K562 treated with DMSO at 1 percent for 24 hours (cell line): Measurements from ENCODE around the gene RAB43. TPM values are rescaled to one million over a fixed set of nuclear protein-coding genes. Genes with fewer than 3 reads are reported as not detected.

Source experiments
- total RNA-seq: library from RNA; unstranded; fragments of 300-600 nt; gene quantifications from 2 replicates; pipeline ENCODE4 v1.2.3, GENCODE V29; 2022; ENCODE audit warnings: low read depth; ENCODE audit not compliant: insufficient read depth

RAB43 gene
- total RNA-seq = 17.8 and 19.5 TPM in 2 replicates

DNA sequence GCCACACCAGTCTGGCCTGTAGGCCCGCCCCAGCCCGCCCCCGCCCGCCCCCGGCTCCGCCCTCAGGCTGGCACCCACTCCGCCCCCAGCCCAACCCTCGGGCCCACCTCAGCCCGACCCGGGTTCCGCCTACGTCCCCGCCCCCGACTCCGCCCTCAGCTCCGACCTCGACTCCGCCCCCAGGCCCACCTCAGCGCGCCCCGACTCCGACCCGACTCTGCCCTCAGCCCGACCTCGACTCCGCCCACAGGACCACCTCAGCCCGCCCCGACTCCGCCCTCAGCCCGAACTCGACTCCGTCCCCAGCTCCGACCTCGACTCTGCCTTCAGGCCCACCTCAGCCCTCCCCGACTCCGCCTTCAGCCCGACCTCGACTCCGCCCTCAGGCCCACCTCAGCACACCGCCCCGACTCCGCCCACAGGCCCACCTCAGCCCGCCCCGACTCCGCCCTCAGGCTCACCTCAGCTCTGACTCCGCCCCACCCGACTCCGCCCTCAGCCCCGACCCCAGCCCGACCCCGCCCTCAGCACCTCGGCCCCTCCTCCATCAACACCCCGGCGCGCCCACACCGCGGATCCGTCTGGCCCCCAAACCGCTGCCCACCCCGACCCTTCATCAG is at the start of gene RAB43:
Gene RAB43, minus strand, starts transcription at position 13 of the 620 bp plus-strand sequence. CDS start 315 bp downstream, outside the sequence.

GRCh38 chr3:129160891-129161859 is 39.6 kb upstream of the RAB43 start, which contains the start of gene ISY1:
Gene ISY1, minus strand, starts transcription at chr3:129161063. Its CDS starts 88 bp downstream, at chr3:129160975.

DNA sequence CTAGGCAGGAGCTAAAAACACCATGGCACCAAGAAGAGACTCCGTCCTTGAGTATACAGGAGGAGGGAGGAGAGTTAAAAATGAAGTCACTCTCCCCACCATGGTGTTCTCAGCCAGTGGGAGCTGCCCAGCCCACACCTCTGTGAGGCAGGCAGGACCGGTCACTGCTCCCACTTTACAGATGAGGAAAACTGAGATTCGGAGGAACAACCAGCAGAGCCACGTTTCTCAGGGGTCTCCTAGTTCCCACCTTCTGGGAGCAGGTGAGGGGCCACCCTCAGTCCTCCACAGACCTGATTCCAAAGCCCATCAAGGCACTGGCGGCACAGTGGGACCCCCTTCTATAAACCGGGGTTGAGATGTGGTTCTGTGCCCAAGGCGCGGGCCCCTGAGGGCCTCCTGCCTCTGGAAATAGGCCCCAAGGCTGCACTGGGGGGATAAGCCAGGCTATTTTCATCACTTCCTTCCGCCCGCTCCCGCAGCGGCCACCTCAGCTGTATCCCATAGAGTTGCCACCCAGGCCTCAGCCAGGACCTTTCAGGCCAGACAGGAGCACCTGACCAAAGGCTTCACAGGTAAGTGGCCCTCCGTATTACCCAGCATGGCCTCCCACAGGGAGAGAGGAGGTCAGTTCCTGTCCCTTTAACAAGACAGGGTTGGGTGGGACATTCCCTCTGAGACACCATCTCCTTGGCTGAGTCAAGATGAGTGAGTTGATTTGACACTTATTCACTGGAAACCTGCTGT is 61.2 kb downstream of the RAB43 start, which contains the start of gene GP9:
Gene GP9, plus strand, starts transcription at position 504 of the 747 bp plus-strand sequence. CDS start 961 bp downstream, outside the sequence.

Other genes starting within 250 kb of the RAB43 start
- 16.9 and 19.3 TPM in 2 replicates for gene ACAD9, start 242.2 kb downstream of the RAB43 start, total RNA-seq
- gene CFAP92, start 127.7 kb downstream of the RAB43 start, total RNA-seq = 0.49 and 0.68 TPM in 2 replicates
- not detected in 2 replicates for gene EFCC1, start 120.5 kb downstream of the RAB43 start, total RNA-seq
- gene GP9, start 61.0 kb downstream of the RAB43 start, total RNA-seq = not detected in 2 replicates
- gene ISY1, start 39.3 kb upstream of the RAB43 start, total RNA-seq = 17.6 and 29.3 TPM in 2 replicates
- 237 and 251 TPM in 2 replicates for gene CNBP, start 62.1 kb upstream of the RAB43 start, total RNA-seq
- gene COPG1, start 127.8 kb upstream of the RAB43 start, total RNA-seq = 120 and 121 TPM in 2 replicates
- gene HMCES, start 157.1 kb upstream of the RAB43 start, total RNA-seq = 40.5 and 45.0 TPM in 2 replicates